Upper lobe of left lung (tissue), 4 donors: ENCODE results near the gene BORCS8.

Source experiments
- CTCF ChIP-seq, 6 experiments: fragments of 450-650 bp in 4 of 6; fragments of 200-600 bp in 2 of 6; sonication (generic) in 2 of 6; IDR thresholded peaks; one replicate each; pipeline ENCODE4 v1.5.1; 2016 to 2019; ENCODE audit warnings: antibody characterized with exemption in 6 of 6
- EP300 ChIP-seq, 4 donors: sonication (generic); formaldehyde crosslinking; IDR thresholded peaks; one replicate each; pipeline ENCODE4 v1.5.1; 2017; ENCODE audit warnings: antibody characterized with exemption in 4 of 4, control low read depth in 2 of 4
- POLR2A ChIP-seq, 4 donors: fragments of 450-650 bp; IDR thresholded peaks; one replicate each; pipeline ENCODE4 v1.5.1; 2016 to 2017; ENCODE audit warnings: antibody characterized with exemption in 4 of 4, mild to moderate bottlenecking in 2 of 4
- POLR2AphosphoS5 ChIP-seq, 2 donors: sonication (generic); formaldehyde crosslinking; IDR thresholded peaks; one replicate each; pipeline ENCODE4 v1.5.1; 2017; ENCODE audit warnings: antibody characterized with exemption in 2 of 2

- TF ChIP-seq EP300 (IDR thresholded peaks at IDR 0.05) = no peak
- no peak for TF ChIP-seq CTCF (IDR thresholded peaks at IDR 0.05)
- no peak for TF ChIP-seq POLR2A (IDR thresholded peaks at IDR 0.05)
- TF ChIP-seq POLR2AphosphoS5 (IDR thresholded peaks at IDR 0.05) = no peak
Observed at GRCh38 chr19:19218911-19219310, 27.0 kb upstream of the BORCS8 start.
